Ureter (tissue), 1 donor: ENCODE measurements around the gene ATP6V1G2. TPM values are rescaled to one million over a fixed set of nuclear protein-coding genes. Genes with fewer than 3 reads are reported as not detected.
"Not testable (repeated sequence)": the region's sequence is repeated elsewhere in the genome, so short reads cannot be mapped to it uniquely, and the experiment has no call there.

Source experiments
- DNase-seq: peaks from one replicate; pipeline ENCODE4 v3.0.0-alpha.2; 2020; ENCODE audit warnings: low spot score
- total RNA-seq: library from RNA; stranded (reverse); gene quantifications from one replicate; pipeline ENCODE4 v1.2.4, GENCODE V29; 2023
- donor health status: DM: yes; HTN: yes; CAD: no.

Gene ATP6V1G2
- total RNA-seq, 1 donor from 2014 or later, result 0.65 TPM

DNA sequence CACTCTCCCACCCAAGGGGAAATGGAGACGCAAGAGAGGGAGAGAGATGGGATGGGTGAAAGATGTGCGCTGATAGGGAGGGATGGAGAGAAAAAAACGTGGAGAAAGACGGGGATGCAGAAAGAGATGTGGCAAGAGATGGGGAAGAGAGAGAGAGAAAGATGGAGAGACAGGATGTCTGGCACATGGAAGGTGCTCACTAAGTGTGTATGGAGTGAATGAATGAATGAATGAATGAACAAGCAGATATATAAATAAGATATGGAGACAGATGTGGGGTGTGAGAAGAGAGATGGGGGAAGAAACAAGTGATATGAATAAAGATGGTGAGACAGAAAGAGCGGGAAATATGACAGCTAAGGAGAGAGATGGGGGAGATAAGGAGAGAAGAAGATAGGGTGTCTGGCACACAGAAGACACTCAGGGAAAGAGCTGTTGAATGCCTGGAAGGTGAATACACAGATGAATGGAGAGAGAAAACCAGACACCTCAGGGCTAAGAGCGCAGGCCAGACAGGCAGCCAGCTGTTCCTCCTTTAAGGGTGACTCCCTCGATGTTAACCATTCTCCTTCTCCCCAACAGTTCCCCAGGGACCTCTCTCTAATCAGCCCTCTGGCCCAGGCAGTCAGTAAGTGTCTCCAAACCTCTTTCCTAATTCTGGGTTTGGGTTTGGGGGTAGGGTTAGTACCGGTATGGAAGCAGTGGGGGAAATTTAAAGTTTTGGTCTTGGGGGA is 29.7 kb upstream of the ATP6V1G2 start:
- no peak for DNase-seq

DNA sequence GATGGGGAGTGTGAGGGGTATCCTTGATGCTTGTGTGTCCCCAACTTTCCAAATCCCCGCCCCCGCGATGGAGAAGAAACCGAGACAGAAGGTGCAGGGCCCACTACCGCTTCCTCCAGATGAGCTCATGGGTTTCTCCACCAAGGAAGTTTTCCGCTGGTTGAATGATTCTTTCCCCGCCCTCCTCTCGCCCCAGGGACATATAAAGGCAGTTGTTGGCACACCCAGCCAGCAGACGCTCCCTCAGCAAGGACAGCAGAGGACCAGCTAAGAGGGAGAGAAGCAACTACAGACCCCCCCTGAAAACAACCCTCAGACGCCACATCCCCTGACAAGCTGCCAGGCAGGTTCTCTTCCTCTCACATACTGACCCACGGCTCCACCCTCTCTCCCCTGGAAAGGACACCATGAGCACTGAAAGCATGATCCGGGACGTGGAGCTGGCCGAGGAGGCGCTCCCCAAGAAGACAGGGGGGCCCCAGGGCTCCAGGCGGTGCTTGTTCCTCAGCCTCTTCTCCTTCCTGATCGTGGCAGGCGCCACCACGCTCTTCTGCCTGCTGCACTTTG is 29.0 kb upstream of the ATP6V1G2 start, which contains the start of gene TNF:
Gene TNF (plus strand): TSS at position 231 of the 567 bp plus-strand sequence. CDS start 177 bp downstream, at position 408.
- DNase-seq, result peak; percentile 65

DNA sequence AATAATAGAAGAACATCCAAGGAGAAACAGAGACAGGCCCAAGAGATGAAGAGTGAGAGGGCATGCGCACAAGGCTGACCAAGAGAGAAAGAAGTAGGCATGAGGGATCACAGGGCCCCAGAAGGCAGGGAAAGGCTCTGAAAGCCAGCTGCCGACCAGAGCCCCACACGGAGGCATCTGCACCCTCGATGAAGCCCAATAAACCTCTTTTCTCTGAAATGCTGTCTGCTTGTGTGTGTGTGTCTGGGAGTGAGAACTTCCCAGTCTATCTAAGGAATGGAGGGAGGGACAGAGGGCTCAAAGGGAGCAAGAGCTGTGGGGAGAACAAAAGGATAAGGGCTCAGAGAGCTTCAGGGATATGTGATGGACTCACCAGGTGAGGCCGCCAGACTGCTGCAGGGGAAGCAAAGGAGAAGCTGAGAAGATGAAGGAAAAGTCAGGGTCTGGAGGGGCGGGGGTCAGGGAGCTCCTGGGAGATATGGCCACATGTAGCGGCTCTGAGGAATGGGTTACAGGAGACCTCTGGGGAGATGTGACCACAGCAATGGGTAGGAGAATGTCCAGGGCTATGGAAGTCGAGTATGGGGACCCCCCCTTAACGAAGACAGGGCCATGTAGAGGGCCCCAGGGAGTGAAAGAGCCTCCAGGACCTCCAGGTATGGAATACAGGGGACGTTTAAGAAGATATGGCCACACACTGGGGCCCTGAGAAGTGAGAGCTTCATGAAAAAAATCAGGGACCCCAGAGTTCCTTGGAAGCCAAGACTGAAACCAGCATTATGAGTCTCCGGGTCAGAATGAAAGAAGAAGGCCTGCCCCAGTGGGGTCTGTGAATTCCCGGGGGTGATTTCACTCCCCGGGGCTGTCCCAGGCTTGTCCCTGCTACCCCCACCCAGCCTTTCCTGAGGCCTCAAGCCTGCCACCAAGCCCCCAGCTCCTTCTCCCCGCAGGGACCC is 28.0 kb upstream of the ATP6V1G2 start:
- no peak for DNase-seq

DNA sequence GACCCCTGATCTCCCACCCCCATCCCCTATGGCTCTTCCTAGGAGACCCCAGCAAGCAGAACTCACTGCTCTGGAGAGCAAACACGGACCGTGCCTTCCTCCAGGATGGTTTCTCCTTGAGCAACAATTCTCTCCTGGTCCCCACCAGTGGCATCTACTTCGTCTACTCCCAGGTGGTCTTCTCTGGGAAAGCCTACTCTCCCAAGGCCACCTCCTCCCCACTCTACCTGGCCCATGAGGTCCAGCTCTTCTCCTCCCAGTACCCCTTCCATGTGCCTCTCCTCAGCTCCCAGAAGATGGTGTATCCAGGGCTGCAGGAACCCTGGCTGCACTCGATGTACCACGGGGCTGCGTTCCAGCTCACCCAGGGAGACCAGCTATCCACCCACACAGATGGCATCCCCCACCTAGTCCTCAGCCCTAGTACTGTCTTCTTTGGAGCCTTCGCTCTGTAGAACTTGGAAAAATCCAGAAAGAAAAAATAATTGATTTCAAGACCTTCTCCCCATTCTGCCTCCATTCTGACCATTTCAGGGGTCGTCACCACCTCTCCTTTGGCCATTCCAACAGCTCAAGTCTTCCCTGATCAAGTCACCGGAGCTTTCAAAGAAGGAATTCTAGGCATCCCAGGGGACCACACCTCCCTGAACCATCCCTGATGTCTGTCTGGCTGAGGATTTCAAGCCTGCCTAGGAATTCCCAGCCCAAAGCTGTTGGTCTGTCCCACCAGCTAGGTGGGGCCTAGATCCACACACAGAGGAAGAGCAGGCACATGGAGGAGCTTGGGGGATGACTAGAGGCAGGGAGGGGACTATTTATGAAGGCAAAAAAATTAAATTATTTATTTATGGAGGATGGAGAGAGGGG is 27.1 kb upstream of the ATP6V1G2 start:
- no peak for DNase-seq

- no peak for DNase-seq
Observed at GRCh38 chr6:31572041-31572911, 25.9 kb upstream of the ATP6V1G2 start, which contains the start of gene LTA. Gene LTA, plus strand, starts transcription at chr6:31572289. Its CDS starts 454 bp downstream, at chr6:31572743.

- no peak for DNase-seq
Observed at GRCh38 chr6:31569861-31570536, 23.6 kb upstream of the ATP6V1G2 start.

- no peak for DNase-seq
Observed at GRCh38 chr6:31568537-31568961, 22.1 kb upstream of the ATP6V1G2 start.

DNA sequence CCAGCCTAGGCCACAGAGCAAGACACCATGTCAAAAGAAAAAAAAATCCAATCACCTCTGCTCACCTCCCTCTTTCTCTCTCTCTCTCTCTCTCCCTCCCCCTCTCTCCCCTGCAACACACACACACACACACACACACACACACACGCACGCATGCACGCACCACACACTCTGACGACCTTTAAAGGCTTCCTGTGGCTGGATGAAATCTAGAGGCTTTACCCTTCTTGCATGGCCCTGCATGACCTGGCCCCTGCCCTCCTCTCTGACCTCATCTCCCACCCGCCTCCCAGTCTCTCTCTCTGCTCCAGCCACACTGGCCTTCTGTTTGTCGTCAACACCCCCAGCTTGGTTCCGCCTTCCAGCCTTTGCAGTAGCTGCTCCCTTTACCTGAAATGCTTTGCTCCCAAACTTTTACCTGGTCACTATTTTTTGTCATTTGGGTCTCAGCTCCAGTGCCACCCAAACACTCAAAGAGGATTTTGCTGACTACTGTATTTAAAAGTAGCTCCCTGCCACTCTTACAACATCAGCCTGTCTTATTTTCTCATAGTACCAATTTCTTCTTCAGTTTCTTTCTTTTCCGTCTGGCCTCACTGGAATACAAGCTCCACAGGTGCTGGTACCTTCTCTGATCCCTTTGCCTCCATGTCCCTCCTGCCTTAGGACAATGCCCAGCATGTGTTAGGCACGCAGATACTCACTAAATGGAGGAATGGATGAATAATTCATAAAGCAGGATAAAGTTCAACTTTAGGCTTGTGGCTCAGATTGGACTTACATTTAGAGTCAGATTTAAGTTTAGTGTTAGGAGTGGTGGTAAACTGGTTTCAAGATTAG is 21.3 kb upstream of the ATP6V1G2 start:
- DNase-seq, result no peak

- no peak for DNase-seq
Observed at GRCh38 chr6:31560697-31561058, 14.3 kb upstream of the ATP6V1G2 start.

DNA sequence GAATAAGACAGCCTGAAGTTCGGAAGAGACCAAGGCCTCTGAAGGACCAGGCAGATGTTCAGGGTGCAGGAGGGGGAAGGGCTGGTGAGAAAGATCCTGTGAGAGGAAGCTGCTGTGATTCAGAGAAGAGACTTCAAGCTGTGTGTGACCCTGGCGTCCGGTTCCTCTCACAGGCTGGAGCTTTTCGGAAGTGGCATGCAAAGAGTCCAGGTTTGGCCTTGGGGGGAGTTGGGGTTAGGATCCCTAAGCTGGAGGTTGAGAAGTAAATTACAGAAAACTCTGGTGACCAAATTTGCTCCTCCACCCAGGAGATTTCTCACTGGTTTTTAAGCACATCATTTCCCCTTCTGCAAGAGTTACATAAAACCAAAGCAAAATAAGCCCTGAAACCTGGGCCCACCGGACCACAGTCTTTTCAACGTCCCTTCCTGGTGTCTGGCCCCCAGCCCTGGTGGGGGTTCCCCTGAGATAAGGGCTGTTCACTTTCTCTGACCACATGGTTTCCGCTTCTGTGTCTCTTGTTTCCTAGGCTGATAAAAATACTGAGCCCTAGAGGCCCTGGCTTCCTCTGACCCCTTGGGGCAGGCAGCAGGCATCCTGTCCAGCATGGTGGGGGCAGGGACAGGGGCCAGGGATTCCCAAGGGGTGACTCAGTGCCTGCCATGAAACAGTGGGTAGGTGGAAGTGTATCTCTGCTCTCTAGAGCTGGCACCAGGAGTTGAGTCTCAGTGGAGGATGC is 13.7 kb upstream of the ATP6V1G2 start:
- DNase-seq, result no peak

GRCh38 chr6:31559606-31559957 is 13.2 kb upstream of the ATP6V1G2 start:
- no peak for DNase-seq

DNA sequence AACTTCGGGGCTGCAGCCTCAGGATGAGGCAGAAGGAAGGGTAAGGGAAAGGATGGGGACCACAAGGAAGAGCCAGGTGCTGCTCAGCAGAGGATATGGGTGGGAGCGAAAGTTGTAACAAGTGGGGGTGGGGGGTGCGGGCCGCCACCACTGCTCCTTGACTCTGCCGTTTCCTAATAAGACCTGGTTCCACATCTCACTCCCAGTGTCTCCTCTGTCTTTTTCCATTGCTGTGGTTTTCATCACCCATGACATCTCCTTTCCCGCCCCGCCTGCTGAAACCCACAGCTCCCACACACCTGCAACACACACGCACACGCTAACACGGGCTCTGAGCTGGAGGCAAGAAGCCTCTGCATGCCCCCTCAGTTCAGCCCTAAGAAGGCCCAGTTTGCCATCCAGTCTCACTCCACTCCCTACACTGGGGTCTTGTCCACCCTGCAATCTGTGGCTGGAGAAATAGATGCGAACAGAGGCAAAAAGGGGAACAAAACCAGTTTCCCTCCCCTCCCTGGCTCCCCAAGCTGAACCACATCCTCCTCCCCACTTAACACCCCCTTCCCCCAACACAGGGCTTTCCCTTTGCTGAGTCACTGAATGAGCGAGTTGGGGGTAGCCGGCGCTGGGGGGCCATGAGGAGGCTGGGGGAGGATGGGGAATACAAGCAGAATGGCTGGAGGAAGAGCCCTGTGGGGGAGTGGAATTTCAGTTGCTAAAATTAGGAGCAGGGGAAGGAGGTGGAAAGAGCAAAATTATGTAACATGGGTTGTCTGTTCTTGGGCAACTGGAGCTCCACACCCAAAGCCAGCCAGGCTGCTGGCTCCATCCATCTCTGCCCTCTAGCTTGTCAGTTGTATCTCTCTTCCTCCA is 12.5 kb upstream of the ATP6V1G2 start:
- DNase-seq, result no peak

DNA sequence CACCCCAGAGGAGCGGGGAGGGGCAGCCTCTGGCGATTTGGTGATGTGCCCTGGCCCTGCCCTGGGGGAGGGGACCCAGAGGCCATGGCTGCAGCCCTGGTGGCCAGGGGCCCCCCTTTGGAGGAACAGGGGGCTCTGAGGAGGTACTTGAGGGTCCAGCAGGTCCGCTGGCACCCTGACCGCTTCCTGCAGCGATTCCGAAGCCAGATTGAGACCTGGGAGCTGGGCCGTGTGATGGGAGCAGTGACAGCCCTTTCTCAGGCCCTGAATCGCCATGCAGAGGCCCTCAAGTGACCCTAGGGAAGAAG is 11.9 kb upstream of the ATP6V1G2 start:
- no peak for DNase-seq

GRCh38 chr6:31557443-31558317 is 11.3 kb upstream of the ATP6V1G2 start:
- DNase-seq, result no peak

- no peak for DNase-seq
Observed at GRCh38 chr6:31556307-31556706, 9.9 kb upstream of the ATP6V1G2 start.

DNA sequence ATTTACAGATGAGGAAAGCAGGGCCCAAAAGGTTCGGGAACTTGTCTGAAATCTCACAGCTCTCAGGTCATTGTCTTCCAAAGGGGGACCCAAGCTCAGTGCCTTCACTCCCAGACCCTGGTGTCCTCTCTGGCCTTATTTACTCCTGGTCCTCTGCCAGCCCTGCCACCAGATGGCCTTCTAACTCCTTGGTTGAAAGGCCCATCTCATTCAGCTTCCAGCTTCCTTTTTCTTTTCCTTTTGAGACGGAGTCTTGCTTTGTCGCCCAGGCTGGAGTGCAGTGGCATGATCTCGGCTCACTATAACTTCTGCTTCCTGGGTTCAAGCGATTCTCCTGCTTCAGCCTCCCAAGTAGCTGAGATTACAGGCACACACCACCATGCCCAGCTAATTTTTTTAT is 5.0 kb upstream of the ATP6V1G2 start:
- DNase-seq, result not testable (repeated sequence)

GRCh38 chr6:31548544-31548873 is 2.1 kb upstream of the ATP6V1G2 start:
- DNase-seq, result no peak
